ENCODE results near the gene TDRD10.

Gene TDRD10

GRCh38 chr1:154502066-154502743 lies at the start of gene TDRD10, which contains the start of gene SHE:
TSS of gene TDRD10 (plus strand) at chr1:154502219. CDS start at chr1:154506904, 4,685 bp downstream.
TSS of gene SHE (minus strand) at chr1:154502412. CDS start at chr1:154502026, 386 bp downstream.
- DNase-seq (ENCODE audit: low spot score), result no peak

GRCh38 chr1:154453161-154453560 lies 48.9 kb upstream of the TDRD10 start:
- DNase-seq (ENCODE audit: low spot score), result no peak

- no peak for DNase-seq (ENCODE audit: low spot score)
These were observed 48.3 kb upstream of the TDRD10 start for GRCh38 chr1:154453574-154454352.

GRCh38 chr1:154454386-154455120 lies 47.5 kb upstream of the TDRD10 start:
- DNase-seq (ENCODE audit: low spot score), result no peak

- no peak for DNase-seq (ENCODE audit: low spot score)
These were observed 45.4 kb upstream of the TDRD10 start for GRCh38 chr1:154456631-154457030.

- DNase-seq (ENCODE audit: low spot score), result peak; percentile 53
These were observed 42.9 kb upstream of the TDRD10 start for GRCh38 chr1:154459080-154459479.

GRCh38 chr1:154460695-154461260 lies 41.2 kb upstream of the TDRD10 start:
- no peak for DNase-seq (ENCODE audit: low spot score)

GRCh38 chr1:154463512-154463990 lies 38.5 kb upstream of the TDRD10 start:
- DNase-seq (ENCODE audit: low spot score), result peak; percentile 32

- no peak for DNase-seq (ENCODE audit: low spot score)
These were observed 36.3 kb upstream of the TDRD10 start for GRCh38 chr1:154465621-154466195.

GRCh38 chr1:154466206-154466605 lies 35.8 kb upstream of the TDRD10 start:
- DNase-seq (ENCODE audit: low spot score), result no peak

GRCh38 chr1:154466921-154467417 lies 35.0 kb upstream of the TDRD10 start:
- no peak for DNase-seq (ENCODE audit: low spot score)

GRCh38 chr1:154467434-154468102 lies 34.5 kb upstream of the TDRD10 start:
- DNase-seq (ENCODE audit: low spot score), result no peak

GRCh38 chr1:154468535-154469250 lies 33.3 kb upstream of the TDRD10 start:
- peak; percentile 23 for DNase-seq (ENCODE audit: low spot score)

GRCh38 chr1:154469844-154470560 lies 32.0 kb upstream of the TDRD10 start:
- no peak for DNase-seq (ENCODE audit: low spot score)

GRCh38 chr1:154471304-154471703 lies 30.7 kb upstream of the TDRD10 start:
- DNase-seq (ENCODE audit: low spot score), result no peak

GRCh38 chr1:154474802-154475201 lies 27.2 kb upstream of the TDRD10 start:
- peak; percentile 96 for DNase-seq (ENCODE audit: low spot score)

GRCh38 chr1:154476791-154477190 lies 25.2 kb upstream of the TDRD10 start:
- DNase-seq (ENCODE audit: low spot score), result no peak

- no peak for DNase-seq (ENCODE audit: low spot score)
These were observed 24.0 kb upstream of the TDRD10 start for GRCh38 chr1:154478013-154478412.

- no peak for DNase-seq (ENCODE audit: low spot score)
These were observed 23.4 kb upstream of the TDRD10 start for GRCh38 chr1:154478639-154479038.

Data from Ammon's horn (tissue), 1 donor.